H9 (cell line): ENCODE data around the gene SLC25A24. TPM values are rescaled to one million over a fixed set of nuclear protein-coding genes. Genes with fewer than 3 reads are reported as not detected.

Experiments
- DNase-seq: peaks from one replicate; pipeline ENCODE4 v3.0.0-alpha.2; 2017
- H2AFZ ChIP-seq: one replicate; pipeline ENCODE4 v1.6.1; 2013; ENCODE audit warnings: mild to moderate bottlenecking, low read length, control low read depth, moderate library complexity
- H2AK5ac ChIP-seq: 2 replicates; pipeline ENCODE4 v1.6.1; 2013; ENCODE audit warnings: low read length, control low read depth, mixed read lengths; ENCODE audit not compliant: insufficient read length
- H2BK120ac ChIP-seq: one replicate; pipeline ENCODE4 v1.6.1; 2013; ENCODE audit warnings: low read depth, mild to moderate bottlenecking, low read length, control low read depth, inconsistent platforms; ENCODE audit not compliant: poor library complexity, severe bottlenecking
- H2BK12ac ChIP-seq: 2 replicates; pipeline ENCODE4 v1.6.1; 2013; ENCODE audit warnings: low read length, control low read depth, mixed read lengths, low read depth; ENCODE audit not compliant: insufficient read length
- H2BK15ac ChIP-seq: 2 replicates; pipeline ENCODE4 v1.6.1; 2013; ENCODE audit warnings: low read depth, low read length, control low read depth
- H2BK20ac ChIP-seq: one replicate; pipeline ENCODE4 v1.6.1; 2013; ENCODE audit warnings: low read depth, mild to moderate bottlenecking, low read length, control low read depth, inconsistent platforms; ENCODE audit not compliant: poor library complexity, severe bottlenecking
- H2BK5ac ChIP-seq: 2 replicates; pipeline ENCODE4 v1.6.1; 2013; ENCODE audit warnings: low read length, control low read depth, mixed read lengths; ENCODE audit not compliant: insufficient read length
- H3K14ac ChIP-seq: 2 replicates; pipeline ENCODE4 v1.6.1; 2013; ENCODE audit warnings: low read length, control low read depth; ENCODE audit not compliant: insufficient read depth
- H3K18ac ChIP-seq: 2 replicates; pipeline ENCODE4 v1.6.1; 2013; ENCODE audit warnings: low read depth, mild to moderate bottlenecking, mixed read lengths, low read length, control low read depth; ENCODE audit not compliant: insufficient read length
- H3K23ac ChIP-seq: 2 replicates; pipeline ENCODE4 v1.6.1; 2013; ENCODE audit warnings: low read length, control low read depth, mixed read lengths, low read depth; ENCODE audit not compliant: insufficient read length
- H3K23me2 ChIP-seq: 2 replicates; pipeline ENCODE4 v1.6.1; 2013; ENCODE audit warnings: low read depth, mild to moderate bottlenecking, mixed read lengths, low read length, control low read depth; ENCODE audit not compliant: insufficient read length, poor library complexity, severe bottlenecking
- H3K27ac ChIP-seq: 2 replicates; pipeline ENCODE4 v1.5.1; 2013; ENCODE audit warnings: low read length, control low read depth, mixed read lengths, low read depth; ENCODE audit not compliant: insufficient read length
- H3K27me3 ChIP-seq: 2 replicates; pipeline ENCODE4 v1.6.1; 2013; ENCODE audit warnings: low read length, control low read depth, inconsistent platforms; ENCODE audit not compliant: insufficient read depth
- H3K4ac ChIP-seq: 2 replicates; pipeline ENCODE4 v1.6.1; 2013; ENCODE audit warnings: low read depth, mild to moderate bottlenecking, control low read depth, inconsistent platforms, low read length, moderate library complexity
- H3K4me1 ChIP-seq: 2 replicates; pipeline ENCODE4 v1.6.1; 2013; ENCODE audit warnings: low read length, control low read depth, inconsistent platforms; ENCODE audit not compliant: insufficient read depth
- H3K4me2 ChIP-seq: 2 replicates; pipeline ENCODE4 v1.6.1; 2013; ENCODE audit warnings: low read length, control low read depth, mixed read lengths; ENCODE audit not compliant: insufficient read length, insufficient read depth
- H3K56ac ChIP-seq: 2 replicates; pipeline ENCODE4 v1.6.1; 2013; ENCODE audit warnings: low read depth, mild to moderate bottlenecking, mixed read lengths, low read length, control low read depth; ENCODE audit not compliant: insufficient read length
- H3K79me1 ChIP-seq: 2 replicates; pipeline ENCODE4 v1.6.1; 2013; ENCODE audit warnings: low read depth, mild to moderate bottlenecking, moderate library complexity, low read length, control low read depth, inconsistent platforms; ENCODE audit not compliant: insufficient read depth, poor library complexity, severe bottlenecking
- H3K79me2 ChIP-seq: 2 replicates; pipeline ENCODE4 v1.6.1; 2013; ENCODE audit warnings: low read length, control low read depth, inconsistent platforms; ENCODE audit not compliant: insufficient read depth
- H3K9ac ChIP-seq: 2 replicates; pipeline ENCODE4 v1.6.1; 2013; ENCODE audit warnings: low read length, control low read depth, mixed read lengths; ENCODE audit not compliant: insufficient read length; ENCODE audit errors: extremely low read depth
- H3K9me3 ChIP-seq: one replicate; pipeline ENCODE4 v1.6.1; 2013; ENCODE audit warnings: low read depth, low read length, inconsistent platforms; ENCODE audit not compliant: control insufficient read depth
- H3T11ph ChIP-seq: one replicate; pipeline ENCODE4 v1.6.1; 2013; ENCODE audit warnings: mild to moderate bottlenecking, low read length, control low read depth, inconsistent platforms
- H4K20me1 ChIP-seq: one replicate; pipeline ENCODE4 v1.6.1; 2013; ENCODE audit not compliant: control insufficient read depth, insufficient read length, insufficient read depth
- H4K5ac ChIP-seq: 2 replicates; pipeline ENCODE4 v1.6.1; 2013; ENCODE audit warnings: low read depth, mild to moderate bottlenecking, mixed read lengths, low read length, control low read depth; ENCODE audit not compliant: insufficient read length
- H4K8ac ChIP-seq: replicated peaks from 2 replicates; pipeline ENCODE4 v1.6.1; 2013; ENCODE audit warnings: low read length, control low read depth, mixed read lengths, low read depth; ENCODE audit not compliant: insufficient read length
- H4K91ac ChIP-seq: 2 replicates; pipeline ENCODE4 v1.6.1; 2013; ENCODE audit warnings: low read depth, mild to moderate bottlenecking, moderate library complexity, mixed read lengths, low read length, control low read depth; ENCODE audit not compliant: insufficient read length
- H3K27ac Mint-ChIP-seq, 3 experiments: 2 replicates in 2 of 3; 3 replicates in 1 of 3; pipeline ENCODE4 v1.8.0; 2020 to 2021; ENCODE audit warnings: mixed read lengths in 3 of 3, mild to moderate bottlenecking in 1 of 3, moderate library complexity in 1 of 3
- H3K27me3 Mint-ChIP-seq: 2 replicates; pipeline ENCODE4 v1.8.0; 2021; ENCODE audit warnings: low read depth, mild to moderate bottlenecking, moderate library complexity, mixed read lengths
- H3K36me3 Mint-ChIP-seq, 3 experiments: 2 replicates in 2 of 3; 3 replicates in 1 of 3; pipeline ENCODE4 v1.8.0; 2020 to 2021; ENCODE audit warnings: low read depth in 3 of 3, mixed read lengths in 3 of 3; ENCODE audit not compliant: insufficient read depth in 1 of 3
- H3K4me1 Mint-ChIP-seq, 2 experiments: 2 replicates each; pipeline ENCODE4 v1.8.0; 2020; ENCODE audit warnings: mixed read lengths in 2 of 2
- H3K4me3 Mint-ChIP-seq, 2 experiments: 2 replicates in 1 of 2; 3 replicates in 1 of 2; pipeline ENCODE4 v1.8.0; 2020 to 2021; ENCODE audit warnings: mild to moderate bottlenecking in 2 of 2, mixed read lengths in 2 of 2, moderate library complexity in 1 of 2
- H3K9me3 Mint-ChIP-seq, 2 experiments: 2 replicates in 1 of 2; 3 replicates in 1 of 2; pipeline ENCODE4 v1.8.0; 2020; ENCODE audit warnings: mild to moderate bottlenecking in 2 of 2, mixed read lengths in 2 of 2, moderate library complexity in 1 of 2
- WGBS: extraction: QIAGEN DNeasy Blood & Tissue Kit; methylation state at CpG from one replicate; pipeline ENCODE4 v1.1.7; 2013; ENCODE audit warnings: missing lambda C conversion rate, low lambda C conversion rate, mixed read lengths; ENCODE audit not compliant: insufficient read length; ENCODE audit errors: extremely low coverage; 5-methylcytosine and 5-hydroxymethylcytosine counted together
- total RNA-seq: library from RNA; stranded (reverse); gene quantifications from 2 replicates; pipeline ENCODE4 v1.2.1, GENCODE V29; 2021
- TF ChIP-seq, protein P1 (sequence below): fragments of 200-600 bp; sonication (generic); conservative IDR thresholded peaks from 3 replicates; pipeline ENCODE4 v1.8.0; 2021; ENCODE audit warnings: antibody characterized with exemption, mild to moderate bottlenecking

SLC25A24 gene
- total RNA-seq, 1 experiment from 2014 or later: 35.1 TPM

- no peaks in the 10 kb centered on the region for H3K27me3 Mint-ChIP-seq
- no CpG with 5 or more reads among the region's 3 CpGs for WGBS
- H3K27ac Mint-ChIP-seq: no peak overlapping the region
- H3K14ac ChIP-seq: no peak overlapping the region
- no peak overlapping the region for H2BK12ac ChIP-seq
- H4K8ac ChIP-seq: no peak overlapping the region
- H3K36me3 Mint-ChIP-seq: no peaks in the 10 kb centered on the region; a peak in 1 of 7 replicates
- no peak overlapping the region for H3K27ac ChIP-seq
- no peak overlapping the region for H3K4me3 Mint-ChIP-seq
- no peak overlapping the region for H2AK5ac ChIP-seq
- no peaks in the 10 kb centered on the region for H3K4me1 Mint-ChIP-seq
- no peak overlapping the region for H3K4me2 ChIP-seq
- H3K23me2 ChIP-seq: no peaks in the 10 kb centered on the region
- no peak overlapping the region for H3T11ph ChIP-seq
- no peaks in the 10 kb centered on the region for H3K79me2 ChIP-seq
- H3K4ac ChIP-seq: no peak overlapping the region
- no peak overlapping the region for H2BK120ac ChIP-seq
- no peaks in the 10 kb centered on the region for H3K27me3 ChIP-seq
- H3K79me1 ChIP-seq: no peaks in the 10 kb centered on the region
- H3K56ac ChIP-seq: no peak overlapping the region
- H4K91ac ChIP-seq: no peak overlapping the region
- TF ChIP-seq, protein P1, sequence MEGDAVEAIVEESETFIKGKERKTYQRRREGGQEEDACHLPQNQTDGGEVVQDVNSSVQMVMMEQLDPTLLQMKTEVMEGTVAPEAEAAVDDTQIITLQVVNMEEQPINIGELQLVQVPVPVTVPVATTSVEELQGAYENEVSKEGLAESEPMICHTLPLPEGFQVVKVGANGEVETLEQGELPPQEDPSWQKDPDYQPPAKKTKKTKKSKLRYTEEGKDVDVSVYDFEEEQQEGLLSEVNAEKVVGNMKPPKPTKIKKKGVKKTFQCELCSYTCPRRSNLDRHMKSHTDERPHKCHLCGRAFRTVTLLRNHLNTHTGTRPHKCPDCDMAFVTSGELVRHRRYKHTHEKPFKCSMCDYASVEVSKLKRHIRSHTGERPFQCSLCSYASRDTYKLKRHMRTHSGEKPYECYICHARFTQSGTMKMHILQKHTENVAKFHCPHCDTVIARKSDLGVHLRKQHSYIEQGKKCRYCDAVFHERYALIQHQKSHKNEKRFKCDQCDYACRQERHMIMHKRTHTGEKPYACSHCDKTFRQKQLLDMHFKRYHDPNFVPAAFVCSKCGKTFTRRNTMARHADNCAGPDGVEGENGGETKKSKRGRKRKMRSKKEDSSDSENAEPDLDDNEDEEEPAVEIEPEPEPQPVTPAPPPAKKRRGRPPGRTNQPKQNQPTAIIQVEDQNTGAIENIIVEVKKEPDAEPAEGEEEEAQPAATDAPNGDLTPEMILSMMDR: no peak
- no peak overlapping the region for H3K23ac ChIP-seq
- no peaks in the 10 kb centered on the region; a peak in 1 of 5 replicates for H3K9me3 Mint-ChIP-seq
- H3K9me3 ChIP-seq: no peaks in the 10 kb centered on the region
- no peaks in the 10 kb centered on the region for H3K4me1 ChIP-seq
- no peak overlapping the region for H3K9ac ChIP-seq
- no peak overlapping the region for H2AFZ ChIP-seq
- no peak overlapping the region for H2BK15ac ChIP-seq
- no peaks in the 10 kb centered on the region for H4K20me1 ChIP-seq
- H3K18ac ChIP-seq: no peak overlapping the region
- no peak overlapping the region for H4K5ac ChIP-seq
- no peak overlapping the region for H2BK20ac ChIP-seq
- DNase-seq: no peak
- H2BK5ac ChIP-seq: no peak overlapping the region
Measured at GRCh38 chr1:108113496-108113895, 86.6 kb downstream of the SLC25A24 start.
